Gastrocnemius medialis (tissue), 4 donors: ENCODE data around the gene EFCAB5.

ENCODE experiments used
- POLR2A ChIP-seq, 2 donors: fragments of 450-650 bp; IDR thresholded peaks; one replicate each; pipeline ENCODE4 v1.6.1; 2017; ENCODE audit warnings: antibody characterized with exemption in 2 of 2, mild to moderate bottlenecking in 2 of 2, moderate library complexity in 2 of 2
- TF ChIP-seq, protein P1 (sequence below), 5 experiments: fragments of 450-650 bp in 3 of 5; fragments of 200-600 bp in 2 of 5; sonication (generic) in 2 of 5; IDR thresholded peaks in 4 of 5; conservative IDR thresholded peaks in 1 of 5; 1 replicate in 4 of 5; 2 replicates in 1 of 5; pipeline ENCODE4 v1.5.1; 2016 to 2019; ENCODE audit warnings: antibody characterized with exemption in 5 of 5, mild to moderate bottlenecking in 3 of 5, moderate library complexity in 3 of 5

- TF ChIP-seq, protein P1, sequence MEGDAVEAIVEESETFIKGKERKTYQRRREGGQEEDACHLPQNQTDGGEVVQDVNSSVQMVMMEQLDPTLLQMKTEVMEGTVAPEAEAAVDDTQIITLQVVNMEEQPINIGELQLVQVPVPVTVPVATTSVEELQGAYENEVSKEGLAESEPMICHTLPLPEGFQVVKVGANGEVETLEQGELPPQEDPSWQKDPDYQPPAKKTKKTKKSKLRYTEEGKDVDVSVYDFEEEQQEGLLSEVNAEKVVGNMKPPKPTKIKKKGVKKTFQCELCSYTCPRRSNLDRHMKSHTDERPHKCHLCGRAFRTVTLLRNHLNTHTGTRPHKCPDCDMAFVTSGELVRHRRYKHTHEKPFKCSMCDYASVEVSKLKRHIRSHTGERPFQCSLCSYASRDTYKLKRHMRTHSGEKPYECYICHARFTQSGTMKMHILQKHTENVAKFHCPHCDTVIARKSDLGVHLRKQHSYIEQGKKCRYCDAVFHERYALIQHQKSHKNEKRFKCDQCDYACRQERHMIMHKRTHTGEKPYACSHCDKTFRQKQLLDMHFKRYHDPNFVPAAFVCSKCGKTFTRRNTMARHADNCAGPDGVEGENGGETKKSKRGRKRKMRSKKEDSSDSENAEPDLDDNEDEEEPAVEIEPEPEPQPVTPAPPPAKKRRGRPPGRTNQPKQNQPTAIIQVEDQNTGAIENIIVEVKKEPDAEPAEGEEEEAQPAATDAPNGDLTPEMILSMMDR (IDR thresholded peaks at IDR 0.05 in 4 of 5, conservative IDR thresholded peaks at IDR 0.05 in 1 of 5): no peak
- no peak for TF ChIP-seq POLR2A (IDR thresholded peaks at IDR 0.05)
Observed at GRCh38 chr17:29959658-29960337, 18.4 kb downstream of the EFCAB5 start.
